Natural killer cell treated with Interleukin-12 subunit alpha and Interleukin-12 subunit beta and Interleukin-15 and Interleukin-18, amount 100 ng/mL, for 72 hours (primary cell): ENCODE data around the gene ARRB1. TPM values are rescaled to one million over a fixed set of nuclear protein-coding genes. Genes with fewer than 3 reads are reported as not detected.

Experiments used
- ATAC-seq, 2 donors: fragments of 150-1000 bp; cut with Tn5 transposase in 1 of 2; sonication (Bioruptor Pico), chemical (Tn5 transposase) in 1 of 2; 2 replicates each; pipeline ENCODE4 v1.10.0; 2021
- DNase-seq: peaks from one replicate; pipeline ENCODE4 v3.0.0; 2022; ENCODE audit warnings: low spot score
- H3K27ac Mint-ChIP-seq, 2 donors: 1 replicate in 1 of 2; 2 replicates in 1 of 2; pipeline ENCODE4 v1.8.0; 2022; ENCODE audit warnings: mixed read lengths in 2 of 2, mild to moderate bottlenecking in 1 of 2, moderate library complexity in 1 of 2
- H3K27me3 Mint-ChIP-seq, 2 donors: 1 replicate in 1 of 2; 2 replicates in 1 of 2; pipeline ENCODE4 v1.8.0; 2022; ENCODE audit warnings: mixed read lengths in 2 of 2
- H3K36me3 Mint-ChIP-seq: one replicate; pipeline ENCODE4 v1.8.0; 2022; ENCODE audit warnings: mixed read lengths
- H3K4me1 Mint-ChIP-seq, 2 donors: 1 replicate in 1 of 2; 2 replicates in 1 of 2; pipeline ENCODE4 v1.8.0; 2022; ENCODE audit warnings: low read depth in 2 of 2, mixed read lengths in 2 of 2, mild to moderate bottlenecking in 1 of 2
- H3K4me3 Mint-ChIP-seq: one replicate; pipeline ENCODE4 v1.8.0; 2022; ENCODE audit warnings: mixed read lengths
- H3K9me3 Mint-ChIP-seq: 2 replicates; pipeline ENCODE4 v1.8.0; 2022; ENCODE audit warnings: mixed read lengths
- total RNA-seq, 2 donors: library from RNA; stranded (reverse); gene quantifications; one replicate each; pipeline ENCODE4 v1.2.3, GENCODE V29; 2022

ARRB1 gene
- total RNA-seq, 2 donors from 2014 or later = 47.8 to 54.5 TPM

DNA sequence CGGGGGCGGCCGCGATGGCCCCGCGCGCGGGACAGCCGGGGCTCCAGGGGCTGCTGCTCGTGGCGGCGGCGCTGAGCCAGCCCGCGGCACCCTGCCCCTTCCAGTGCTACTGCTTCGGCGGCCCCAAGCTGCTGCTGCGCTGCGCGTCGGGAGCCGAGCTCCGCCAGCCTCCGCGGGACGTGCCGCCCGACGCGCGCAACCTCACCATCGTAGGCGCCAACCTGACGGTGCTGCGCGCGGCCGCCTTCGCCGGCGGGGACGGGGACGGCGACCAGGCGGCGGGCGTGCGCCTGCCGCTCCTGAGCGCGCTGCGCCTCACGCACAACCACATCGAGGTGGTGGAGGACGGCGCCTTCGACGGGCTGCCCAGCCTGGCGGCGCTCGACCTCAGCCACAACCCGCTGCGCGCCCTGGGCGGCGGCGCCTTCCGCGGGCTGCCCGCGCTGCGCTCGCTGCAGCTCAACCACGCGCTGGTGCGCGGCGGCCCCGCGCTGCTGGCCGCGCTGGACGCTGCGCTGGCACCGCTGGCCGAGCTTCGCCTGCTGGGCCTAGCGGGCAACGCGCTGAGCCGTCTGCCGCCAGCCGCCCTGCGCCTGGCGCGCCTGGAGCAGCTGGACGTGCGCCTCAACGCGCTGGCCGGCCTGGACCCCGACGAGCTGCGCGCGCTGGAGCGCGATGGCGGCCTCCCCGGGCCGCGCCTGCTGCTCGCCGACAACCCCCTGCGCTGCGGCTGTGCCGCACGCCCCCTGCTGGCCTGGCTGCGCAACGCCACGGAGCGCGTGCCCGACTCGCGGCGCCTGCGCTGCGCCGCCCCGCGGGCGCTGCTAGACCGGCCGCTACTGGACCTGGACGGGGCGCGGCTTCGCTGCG lies 110.2 kb downstream of the ARRB1 start:
- peak overlapping the region; percentile 83 for H3K4me3 Mint-ChIP-seq
- ATAC-seq (peak; percentile 95 to 96), DNase-seq (peak; percentile 93)
- H3K9me3 Mint-ChIP-seq = no peaks in the 10 kb centered on the region
- no peak overlapping the region for H3K27ac Mint-ChIP-seq
- peaks cover 0 to 5% of the 10 kb centered on the region in 2 donors for H3K4me1 Mint-ChIP-seq
- no peaks in the 10 kb centered on the region for H3K36me3 Mint-ChIP-seq
- H3K27me3 Mint-ChIP-seq = peaks cover 24 to 32% of the 10 kb centered on the region in 2 donors

DNA sequence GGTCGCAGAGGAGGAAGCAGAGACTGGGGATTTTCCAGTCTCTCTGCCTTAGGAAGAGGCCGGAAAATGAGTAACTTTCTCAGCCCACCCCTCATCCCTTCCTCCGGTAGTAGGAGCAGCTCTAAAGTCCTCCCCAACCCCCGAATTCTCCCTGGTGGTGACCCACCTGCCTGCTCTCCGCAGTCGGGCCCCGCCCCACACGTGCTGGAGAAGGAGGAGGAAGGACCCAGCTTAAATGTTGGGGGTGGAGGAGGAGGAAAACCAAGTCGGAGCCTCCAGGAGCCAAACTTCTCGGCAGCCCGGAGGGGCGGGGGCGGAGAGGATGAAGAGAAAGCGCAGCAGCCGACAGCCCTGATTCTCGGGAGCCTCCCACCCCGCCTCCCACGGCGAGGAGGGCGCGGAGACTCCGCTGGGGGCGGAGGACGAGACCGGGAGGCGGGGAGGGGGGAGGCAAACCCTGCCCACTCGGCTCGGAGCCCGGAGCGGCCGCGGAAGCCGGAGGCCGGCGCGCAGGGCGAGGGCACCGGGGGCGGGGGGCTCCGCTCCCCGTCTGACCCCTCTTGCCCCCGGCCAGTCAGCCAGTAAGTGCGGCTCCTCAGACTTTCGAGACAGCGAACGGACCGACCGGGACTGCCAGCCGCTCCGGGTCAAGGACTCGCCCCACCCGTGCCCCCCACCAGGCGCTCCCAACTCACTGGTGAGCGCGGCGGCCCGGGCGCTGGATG lies 111.0 kb downstream of the ARRB1 start, which contains the start of gene TPBGL:
TPBGL (plus strand) TSS at position 464 of the 725 bp plus-strand sequence. CDS start 276 bp downstream, outside the sequence.
- Mint-ChIP-seq H3K4me3 (peak within 1 kb of the TSS; percentile 66), H3K4me1 (peaks cover 0 to 5% of the 10 kb centered on the region in 2 donors), H3K27me3 (peaks cover 24 to 36% of the 10 kb centered on the region in 2 donors), H3K36me3 (no peaks in the 10 kb centered on the region), H3K9me3 (no peaks in the 10 kb centered on the region), H3K27ac (no peak within 1 kb of the TSS)
- DNase-seq (no peak), ATAC-seq (no peak)

DNA sequence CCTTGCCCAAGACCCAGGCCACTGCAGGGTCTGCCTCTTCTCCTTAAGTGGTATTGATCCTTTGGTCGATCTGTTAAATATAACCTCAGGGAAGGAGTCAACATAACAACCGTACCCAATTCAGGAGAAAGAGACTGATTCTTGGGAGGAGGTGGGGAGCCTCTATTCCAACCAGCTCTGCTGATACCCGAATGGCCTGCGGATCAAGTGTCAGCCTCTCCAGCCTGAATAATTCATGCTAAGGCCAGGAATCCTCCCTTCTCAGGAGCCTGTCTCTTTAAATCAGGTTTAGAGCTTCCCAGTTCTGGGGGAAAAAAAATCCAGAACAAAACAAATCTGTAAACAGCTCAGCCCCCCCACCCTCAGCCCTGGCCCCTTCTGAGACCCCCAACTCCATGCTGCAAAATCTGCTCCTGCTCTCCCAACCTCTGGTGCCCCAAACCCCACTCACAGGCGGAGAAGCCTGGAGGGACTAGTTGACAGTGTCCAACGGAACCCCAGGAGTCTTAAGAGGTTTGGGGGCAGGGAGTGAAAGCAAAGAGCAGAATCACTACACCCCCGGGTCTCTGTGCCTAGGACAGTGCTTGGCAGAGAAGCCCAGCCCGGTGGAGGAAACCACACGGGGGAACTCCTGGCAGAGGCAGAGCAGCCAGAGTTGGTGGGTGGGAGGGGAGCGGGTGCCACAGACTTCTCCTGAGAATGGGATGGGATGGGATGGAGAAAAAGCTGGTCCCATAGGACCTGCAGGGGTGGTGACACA lies 111.8 kb downstream of the ARRB1 start:
- no peak for ATAC-seq
- Mint-ChIP-seq H3K9me3 (no peaks in the 10 kb centered on the region), H3K27ac (no peak overlapping the region), H3K4me1 (peaks cover 0 to 5% of the 10 kb centered on the region in 2 donors), H3K4me3 (peak overlapping the region; percentile 66), H3K36me3 (no peaks in the 10 kb centered on the region), H3K27me3 (peaks cover 24 to 33% of the 10 kb centered on the region in 2 donors)
- no peak for DNase-seq

DNA sequence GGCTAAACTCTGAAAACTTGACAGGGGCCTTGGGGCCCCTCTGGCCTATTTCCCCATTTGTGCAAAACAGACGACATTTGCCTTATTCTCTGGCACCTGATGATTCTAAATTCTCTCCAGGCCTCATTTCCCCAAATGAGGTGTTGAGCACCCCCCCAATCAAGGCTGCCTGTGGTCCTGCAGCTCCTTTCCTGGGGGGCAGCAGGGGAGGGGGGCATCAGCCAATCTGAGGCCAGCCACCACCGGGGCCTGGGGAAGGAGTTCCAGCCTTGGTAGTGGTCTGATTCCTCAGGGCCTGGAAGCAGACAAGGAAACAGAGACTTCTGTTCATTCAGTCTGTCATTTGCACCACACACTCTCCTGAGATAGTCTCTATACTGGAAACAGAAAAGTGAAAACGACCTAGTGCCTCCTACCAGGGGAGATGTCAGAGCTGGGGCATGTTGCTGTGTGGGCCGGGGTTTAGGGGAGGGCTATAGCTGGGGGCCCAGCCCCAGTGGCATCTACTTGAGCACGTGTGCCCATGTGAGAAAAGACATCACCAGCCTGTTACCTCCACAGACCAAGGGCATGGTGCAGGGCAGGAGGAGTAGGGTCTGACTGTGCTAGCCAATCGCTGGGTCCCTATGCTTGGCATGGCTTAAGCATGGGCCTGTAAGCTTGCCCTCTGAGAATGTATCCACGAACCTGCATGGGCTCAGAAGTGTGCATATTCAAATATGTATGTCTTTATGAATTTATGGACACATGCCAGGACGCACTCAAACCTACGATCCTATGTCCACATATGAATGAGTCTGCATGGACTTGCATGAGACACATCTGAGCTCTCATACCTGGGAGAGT lies 112.6 kb downstream of the ARRB1 start:
- Mint-ChIP-seq H3K9me3 (no peaks in the 10 kb centered on the region), H3K27ac (no peak overlapping the region), H3K4me3 (no peak overlapping the region), H3K4me1 (peaks cover 1 to 5% of the 10 kb centered on the region in 2 donors), H3K27me3 (peaks cover 30 to 35% of the 10 kb centered on the region in 2 donors), H3K36me3 (no peaks in the 10 kb centered on the region)
- no peak for DNase-seq
- no peak for ATAC-seq

DNA sequence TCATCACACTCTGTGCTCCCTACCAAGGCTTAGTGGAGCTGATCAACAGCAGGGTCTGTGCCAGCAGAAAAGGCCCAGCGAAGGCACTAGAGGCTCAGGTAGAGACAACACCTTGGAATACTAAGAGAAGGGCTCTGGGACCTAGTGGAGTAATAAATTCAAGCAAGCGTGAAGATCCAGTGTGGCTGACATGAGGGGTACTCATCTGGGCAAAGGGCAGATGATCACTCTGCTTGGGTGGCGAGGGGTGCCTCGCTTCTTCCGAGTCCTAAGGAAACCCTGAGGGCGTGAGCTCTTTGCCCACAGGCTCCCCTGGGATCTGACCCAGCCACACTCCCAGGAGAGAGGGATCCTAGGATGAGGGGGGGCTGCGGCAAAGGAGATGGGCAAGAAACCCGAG lies 114.4 kb downstream of the ARRB1 start:
- peaks cover 0 to 4% of the 10 kb centered on the region in 2 donors for H3K4me1 Mint-ChIP-seq
- DNase-seq = no peak
- ATAC-seq = no peak
- H3K27ac Mint-ChIP-seq = no peak overlapping the region
- H3K4me3 Mint-ChIP-seq = no peak overlapping the region
- H3K27me3 Mint-ChIP-seq = peaks cover 21 to 26% of the 10 kb centered on the region in 2 donors
- H3K9me3 Mint-ChIP-seq = no peaks in the 10 kb centered on the region
- H3K36me3 Mint-ChIP-seq = no peaks in the 10 kb centered on the region

DNA sequence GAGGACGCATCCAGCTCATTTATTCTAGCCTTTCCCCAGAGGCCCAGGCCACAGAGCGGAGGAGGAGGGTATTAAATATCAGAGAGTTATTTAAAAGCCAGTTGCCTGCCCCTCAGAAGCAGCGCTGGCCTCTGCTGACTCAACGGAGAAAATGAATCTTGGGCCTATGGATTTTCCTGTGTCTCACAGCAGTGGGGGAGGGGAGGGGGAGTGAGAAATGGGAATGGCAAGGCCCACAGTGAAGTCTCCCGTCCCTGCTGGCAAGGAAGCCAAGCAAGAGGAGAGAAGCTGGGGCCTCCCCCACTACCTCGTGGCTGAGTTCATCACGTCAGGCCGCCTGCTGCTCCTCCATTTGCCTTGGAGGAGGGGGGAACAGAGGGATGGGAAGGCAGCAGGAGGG lies 115.4 kb downstream of the ARRB1 start:
- Mint-ChIP-seq H3K4me3 (no peak overlapping the region), H3K27ac (no peak overlapping the region), H3K4me1 (peaks cover 0 to 4% of the 10 kb centered on the region in 2 donors), H3K36me3 (no peaks in the 10 kb centered on the region), H3K27me3 (peaks cover 26% of the 10 kb centered on the region in 2 donors), H3K9me3 (no peaks in the 10 kb centered on the region)
- DNase-seq (no peak), ATAC-seq (no peak)

DNA sequence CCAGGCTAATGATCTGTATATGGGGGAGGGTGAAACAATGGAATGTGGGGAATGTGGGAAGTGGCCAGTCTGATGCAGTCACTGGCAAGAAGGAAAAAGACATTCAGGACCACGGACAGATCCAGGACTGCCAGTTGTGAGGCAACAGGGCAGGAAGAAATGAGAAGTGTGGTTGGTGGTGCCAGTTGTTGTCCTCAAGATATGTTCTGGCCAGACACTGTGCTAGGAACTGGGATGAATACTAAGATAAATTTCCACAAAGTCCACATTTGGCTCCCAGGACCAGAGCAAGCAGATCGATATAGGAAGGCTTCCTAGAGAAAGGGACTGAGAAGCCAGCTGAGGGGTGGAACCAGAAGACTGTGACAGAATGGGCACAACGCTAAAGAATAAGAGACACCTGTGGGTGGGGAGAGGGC lies 117.7 kb downstream of the ARRB1 start:
- DNase-seq (no peak), ATAC-seq (no peak)
- Mint-ChIP-seq H3K27ac (no peak overlapping the region), H3K4me1 (peaks cover 2 to 4% of the 10 kb centered on the region in 2 donors), H3K9me3 (no peaks in the 10 kb centered on the region), H3K36me3 (no peaks in the 10 kb centered on the region), H3K27me3 (peaks cover 25 to 27% of the 10 kb centered on the region in 2 donors), H3K4me3 (no peak overlapping the region)

DNA sequence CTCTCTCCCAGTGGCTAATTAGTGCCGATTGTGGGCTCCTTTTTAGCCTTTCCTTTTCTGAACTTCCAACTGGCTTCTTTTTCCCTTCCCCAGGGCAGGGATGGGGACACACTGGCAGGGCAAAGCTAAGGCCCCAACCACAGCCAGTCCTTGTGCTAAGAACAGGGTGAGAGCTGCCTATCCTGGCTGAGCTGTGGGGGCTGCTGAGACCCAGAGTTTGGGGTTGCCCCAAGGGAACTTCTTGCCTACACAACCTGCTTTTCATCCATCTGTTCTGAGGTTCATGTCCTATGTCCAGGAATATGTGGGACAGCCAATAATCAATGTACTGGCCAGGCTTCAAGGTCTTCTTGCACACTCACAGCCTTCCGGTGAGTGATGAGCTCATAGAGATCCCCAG lies 120.8 kb downstream of the ARRB1 start:
- no peaks in the 10 kb centered on the region for H3K9me3 Mint-ChIP-seq
- no peaks in the 10 kb centered on the region for H3K36me3 Mint-ChIP-seq
- H3K4me1 Mint-ChIP-seq = peaks cover 2 to 4% of the 10 kb centered on the region in 2 donors
- H3K27ac Mint-ChIP-seq = no peak overlapping the region
- ATAC-seq (no peak), DNase-seq (no peak)
- H3K4me3 Mint-ChIP-seq = no peak overlapping the region
- H3K27me3 Mint-ChIP-seq = peaks cover 12 to 18% of the 10 kb centered on the region in 2 donors

DNA sequence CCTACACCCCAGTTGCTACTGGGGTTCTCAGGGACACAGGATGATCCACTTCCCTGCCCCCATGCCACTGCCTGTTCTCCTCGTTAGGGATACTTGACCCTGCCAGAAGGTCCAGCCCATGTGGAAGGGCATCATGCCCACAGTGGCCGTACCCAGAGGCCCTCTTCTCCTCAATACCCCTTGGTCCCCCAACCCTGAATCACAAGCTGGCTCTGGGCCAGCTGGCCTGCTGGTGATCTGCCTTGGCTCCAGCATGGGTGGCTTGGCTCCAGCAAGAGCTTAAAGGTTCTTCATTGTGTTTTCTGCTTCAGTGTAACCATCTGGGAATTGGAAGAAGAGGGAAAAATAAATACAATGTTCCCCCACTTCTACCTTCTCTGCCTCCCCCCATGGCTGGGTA lies 122.0 kb downstream of the ARRB1 start:
- peaks cover 2 to 4% of the 10 kb centered on the region in 2 donors for H3K4me1 Mint-ChIP-seq
- no peak overlapping the region for H3K27ac Mint-ChIP-seq
- peaks cover 10 to 18% of the 10 kb centered on the region in 2 donors for H3K27me3 Mint-ChIP-seq
- DNase-seq (no peak), ATAC-seq (no peak)
- H3K9me3 Mint-ChIP-seq = no peaks in the 10 kb centered on the region
- H3K4me3 Mint-ChIP-seq = no peak overlapping the region
- no peaks in the 10 kb centered on the region for H3K36me3 Mint-ChIP-seq

DNA sequence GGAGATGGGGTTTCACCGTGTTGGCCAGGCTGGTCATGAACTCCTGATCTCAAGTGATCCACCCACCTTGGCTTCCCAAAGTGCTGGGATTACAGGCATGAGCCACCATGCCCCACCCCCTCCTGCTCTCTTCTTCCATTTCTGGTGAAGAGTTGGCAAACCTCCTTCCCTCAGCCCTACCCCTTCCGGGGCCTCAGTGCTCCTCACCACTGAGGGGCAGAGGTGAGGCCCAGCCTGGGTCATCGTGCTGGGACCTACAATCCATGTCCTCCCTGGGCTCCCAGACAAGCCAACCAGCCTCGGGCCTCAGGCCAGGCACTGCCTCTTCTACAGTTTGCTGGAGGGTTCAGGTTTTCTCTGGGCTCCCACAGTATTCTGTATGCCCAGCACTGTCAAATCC lies 125.7 kb downstream of the ARRB1 start:
- H3K4me1 Mint-ChIP-seq = peaks cover 0 to 2% of the 10 kb centered on the region in 2 donors
- ATAC-seq = no peak
- no peak for DNase-seq
- H3K9me3 Mint-ChIP-seq = no peaks in the 10 kb centered on the region
- peaks cover 0 to 4% of the 10 kb centered on the region in 2 donors for H3K27me3 Mint-ChIP-seq
- no peaks in the 10 kb centered on the region for H3K36me3 Mint-ChIP-seq
- no peak overlapping the region for H3K4me3 Mint-ChIP-seq
- H3K27ac Mint-ChIP-seq = no peak overlapping the region

DNA sequence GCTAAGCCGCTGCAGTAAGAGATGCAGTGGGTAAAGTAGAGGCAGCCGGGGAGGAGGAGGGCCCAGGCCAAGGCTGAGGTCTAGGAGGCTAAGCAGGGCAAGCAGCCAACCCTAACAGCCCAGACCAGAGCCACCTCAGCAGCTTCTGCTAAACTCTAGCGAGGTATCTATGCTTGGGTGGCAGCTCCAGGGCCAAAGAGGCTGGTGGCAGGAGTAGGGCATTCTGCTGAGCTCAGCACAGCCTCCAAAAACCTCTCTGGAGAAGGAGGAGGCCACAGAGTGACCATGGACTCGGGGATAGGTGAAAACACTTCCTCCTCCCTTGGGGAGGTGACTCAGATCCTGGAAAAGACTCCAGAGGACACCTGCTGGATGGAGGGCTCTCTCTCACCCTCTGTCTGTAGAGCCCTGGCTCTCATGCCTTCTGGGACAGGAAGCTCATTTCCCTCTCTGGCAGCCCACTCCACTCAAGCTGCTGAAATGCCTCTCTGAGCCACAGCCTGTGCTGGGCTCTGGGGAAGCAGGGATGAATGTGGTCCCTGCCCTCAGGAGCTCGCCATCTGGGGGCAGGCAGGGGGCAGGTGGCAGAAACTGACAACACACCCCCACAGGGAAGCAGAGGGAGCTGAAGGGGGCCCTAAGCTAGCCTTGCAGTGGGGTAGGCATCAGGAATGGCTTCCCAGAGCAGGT lies 127.4 kb downstream of the ARRB1 start:
- Mint-ChIP-seq H3K4me3 (no peak overlapping the region), H3K4me1 (no peaks in the 10 kb centered on the region), H3K9me3 (no peaks in the 10 kb centered on the region), H3K36me3 (no peaks in the 10 kb centered on the region), H3K27ac (no peak overlapping the region), H3K27me3 (peaks cover 0 to 8% of the 10 kb centered on the region in 2 donors)
- ATAC-seq = peak; percentile 17 to 52
- DNase-seq = no peak

DNA sequence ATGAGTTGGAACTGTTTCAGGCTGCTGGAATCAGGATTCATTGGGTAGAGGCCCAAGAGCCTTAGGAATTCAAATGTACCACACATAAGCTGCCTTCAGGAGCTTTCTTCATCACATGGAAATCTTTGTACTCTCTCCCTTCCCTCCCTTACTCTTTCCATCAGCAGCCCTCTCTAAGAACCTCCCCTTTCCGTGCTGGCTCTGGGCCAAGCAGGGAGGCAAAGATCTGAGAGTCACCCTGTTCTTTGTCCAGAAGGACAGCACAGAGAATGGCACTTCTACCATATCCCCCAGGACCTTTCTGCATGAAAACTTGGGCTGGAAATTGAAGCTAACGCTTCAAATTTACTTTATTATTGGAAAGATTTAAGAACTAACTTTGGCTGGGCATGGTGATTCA lies 131.6 kb downstream of the ARRB1 start:
- Mint-ChIP-seq H3K27ac (no peak overlapping the region), H3K36me3 (no peaks in the 10 kb centered on the region), H3K27me3 (peaks cover 14 to 43% of the 10 kb centered on the region in 2 donors), H3K9me3 (no peaks in the 10 kb centered on the region), H3K4me3 (no peak overlapping the region), H3K4me1 (no peaks in the 10 kb centered on the region)
- ATAC-seq (no peak), DNase-seq (no peak)
